NCI-H524 (cell line): ENCODE results near the gene LYZL6.

ENCODE experiments used
- DNase-seq, 2 experiments: peaks; one replicate each; lab custom pipeline; 2025; lab: John Stamatoyannopoulos, UW

LYZL6 gene

GRCh38 chr17:35943537-35943936 lies at the start of gene LYZL6:
Gene LYZL6, minus strand, starts transcription at chr17:35943713. Its CDS starts 4,357 bp downstream, at chr17:35939356.
- DNase-seq: no peak

GRCh38 chr17:35991075-35991474 lies 47.6 kb upstream of the LYZL6 start:
- DNase-seq: no peak

GRCh38 chr17:35988164-35988563 lies 44.7 kb upstream of the LYZL6 start:
- no peak for DNase-seq

- DNase-seq: no peak
Measured at GRCh38 chr17:35986643-35987042, 43.1 kb upstream of the LYZL6 start, which contains the start of gene CCL14. Gene CCL14, minus strand, starts transcription at chr17:35986729. Its CDS starts 80 bp downstream, at chr17:35986649.

GRCh38 chr17:35984140-35984539 lies 40.6 kb upstream of the LYZL6 start:
- no peak for DNase-seq

GRCh38 chr17:35982409-35983191 lies 39.1 kb upstream of the LYZL6 start:
- DNase-seq: no peak

- no peak for DNase-seq
Measured at GRCh38 chr17:35981908-35982330, 38.4 kb upstream of the LYZL6 start.

GRCh38 chr17:35981246-35981645 lies 37.7 kb upstream of the LYZL6 start, which contains the start of gene CCL16:
Gene CCL16, minus strand, starts transcription at chr17:35981497. Its CDS starts 77 bp downstream, at chr17:35981420.
- DNase-seq: no peak

- no peak for DNase-seq
Measured at GRCh38 chr17:35978346-35978745, 34.8 kb upstream of the LYZL6 start.

GRCh38 chr17:35977509-35977908 lies 34.0 kb upstream of the LYZL6 start:
- no peak for DNase-seq

GRCh38 chr17:35973333-35974260 lies 30.1 kb upstream of the LYZL6 start:
- DNase-seq: no peak

- DNase-seq: no peak
Measured at GRCh38 chr17:35972945-35973332, 29.4 kb upstream of the LYZL6 start.

GRCh38 chr17:35972535-35972934 lies 29.0 kb upstream of the LYZL6 start:
- no peak for DNase-seq

- DNase-seq: no peak
Measured at GRCh38 chr17:35972066-35972465, 28.6 kb upstream of the LYZL6 start.

GRCh38 chr17:35969558-35970380 lies 26.3 kb upstream of the LYZL6 start:
- DNase-seq: peak; percentile 52 to 70

- no peak for DNase-seq
Measured at GRCh38 chr17:35968520-35969054, 25.1 kb upstream of the LYZL6 start.

- no peak for DNase-seq
Measured at GRCh38 chr17:35965272-35965671, 21.8 kb upstream of the LYZL6 start.

- DNase-seq: no peak
Measured at GRCh38 chr17:35963663-35964062, 20.1 kb upstream of the LYZL6 start.

GRCh38 chr17:35953720-35954119 lies 10.2 kb upstream of the LYZL6 start:
- DNase-seq: no peak

GRCh38 chr17:35949401-35949800 lies 5.9 kb upstream of the LYZL6 start:
- DNase-seq: no peak

GRCh38 chr17:35948092-35948491 lies 4.6 kb upstream of the LYZL6 start:
- no peak for DNase-seq
